HG02610 (cell line): ENCODE results near the gene DCAF4.
A peak's percentile ranks its signal among the peaks of the same experiment; 100 is the strongest.

Experiments used
- ATAC-seq: cut with Tn5 transposase; IDR thresholded peaks from one replicate; pipeline ENCODE4 v1.9.1; 2021; ENCODE audit warnings: mild to moderate bottlenecking, moderate library complexity; ENCODE audit not compliant: unreplicated experiment

Gene DCAF4

GRCh38 chr14:72894623-72895378 lies 31.5 kb upstream of the DCAF4 start:
- ATAC-seq = no peak

GRCh38 chr14:72898448-72898847 lies 27.8 kb upstream of the DCAF4 start:
- ATAC-seq = no peak

DNA sequence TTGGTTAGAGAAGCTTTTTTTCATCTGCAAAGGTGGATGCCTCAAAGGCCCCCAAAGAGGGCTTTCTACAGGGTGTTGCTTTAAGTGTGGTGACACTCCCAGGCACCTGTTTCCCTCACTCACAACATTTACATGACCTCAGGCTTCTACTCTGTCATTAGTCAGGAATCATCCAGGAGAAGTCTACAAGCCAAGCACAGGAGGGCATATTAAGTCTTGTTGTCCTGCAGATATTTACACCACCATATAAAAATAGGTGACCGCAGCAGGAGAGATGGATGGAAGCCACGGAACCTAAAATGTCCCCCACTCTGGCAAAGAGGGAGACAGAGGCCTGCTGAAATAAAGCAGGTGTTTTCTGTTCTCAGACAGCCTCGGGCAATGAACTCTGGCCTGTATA lies 24.9 kb upstream of the DCAF4 start:
- ATAC-seq = no peak

DNA sequence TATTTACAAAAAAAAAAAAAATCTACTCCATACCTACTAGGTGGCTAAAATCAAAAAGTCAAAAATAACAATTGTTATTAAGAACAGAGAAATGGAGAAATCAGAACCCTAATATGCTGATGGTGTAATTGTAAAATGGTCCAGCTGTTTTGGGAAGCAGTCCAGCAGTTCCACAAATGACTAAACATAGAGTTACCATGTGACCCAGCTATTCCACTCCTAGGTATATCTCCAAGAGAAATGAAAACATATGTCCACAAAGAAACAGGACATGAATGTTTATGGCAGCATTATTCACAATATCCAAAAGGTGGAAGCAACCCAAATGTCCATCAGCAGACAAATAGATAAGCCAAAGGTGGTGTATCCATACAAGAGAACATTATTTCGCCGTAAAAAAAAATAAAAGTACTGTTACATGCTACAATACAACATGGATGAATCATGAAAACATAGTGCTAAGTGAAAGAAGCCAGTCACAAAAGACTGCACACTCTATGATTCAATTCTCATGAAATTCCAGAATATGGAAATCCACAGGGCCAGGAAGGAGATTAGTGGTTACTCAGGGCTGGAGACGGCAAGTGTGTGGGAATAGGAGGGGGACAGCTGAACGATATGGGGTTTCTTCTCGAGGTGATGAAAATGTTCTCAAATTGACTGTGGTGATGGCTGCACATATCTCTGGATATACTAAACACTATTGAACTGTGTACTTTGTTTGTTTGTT lies 23.3 kb upstream of the DCAF4 start:
- ATAC-seq = no peak

DNA sequence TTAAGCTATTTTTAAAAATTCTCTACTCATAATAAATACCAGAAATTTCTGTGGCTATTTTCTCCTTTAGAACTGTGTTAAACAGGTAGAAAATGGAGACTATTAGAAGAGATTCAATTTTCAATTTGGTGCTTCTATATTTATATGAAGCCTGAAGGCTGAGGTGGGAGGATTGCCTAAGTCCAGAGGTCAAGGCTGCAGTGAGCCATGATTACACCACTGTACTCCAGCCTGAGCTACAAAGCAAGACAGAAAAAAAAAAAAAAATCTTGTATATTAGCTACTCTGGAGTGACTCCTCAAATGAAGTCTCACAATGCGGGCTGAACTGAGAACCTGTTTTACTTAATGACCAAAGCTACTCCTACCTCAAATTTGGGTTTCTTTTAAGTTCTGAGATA lies 22.5 kb upstream of the DCAF4 start:
- ATAC-seq = no peak

GRCh38 chr14:72904218-72904617 lies 22.0 kb upstream of the DCAF4 start:
- ATAC-seq = no peak

DNA sequence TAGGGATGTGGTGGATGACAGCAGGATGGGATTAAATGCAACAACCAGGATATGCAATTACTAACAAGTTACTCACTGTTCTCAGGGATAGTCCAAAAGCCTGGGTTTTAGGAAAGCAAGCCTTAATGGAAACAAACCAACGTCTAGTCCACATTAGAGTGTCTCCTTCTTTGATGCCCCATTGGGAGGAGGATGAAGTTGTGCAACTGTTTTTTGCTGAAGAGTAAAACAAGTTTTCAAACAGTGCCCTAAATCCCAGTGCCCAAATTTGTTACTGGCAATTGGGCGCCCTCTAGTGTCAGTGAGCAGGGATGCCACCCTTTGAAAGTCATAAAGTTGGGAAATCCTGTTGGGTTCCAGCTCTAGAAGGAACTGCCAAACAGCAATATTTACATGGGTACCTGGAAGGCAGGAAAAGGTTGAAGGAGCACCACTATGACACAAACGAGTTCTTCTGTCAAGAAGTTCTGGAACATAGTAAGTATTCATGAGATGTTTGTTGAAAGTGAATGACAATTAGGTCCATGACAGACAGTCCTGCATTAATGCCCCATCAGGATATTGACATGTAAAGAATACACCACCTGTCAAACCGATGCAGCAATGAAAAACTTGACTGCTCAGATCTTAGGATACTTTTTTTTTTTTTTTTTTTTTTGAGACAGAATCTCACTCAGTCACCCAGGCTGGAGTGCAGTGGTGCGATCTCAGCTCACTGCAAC lies 21.3 kb upstream of the DCAF4 start:
- ATAC-seq = no peak

DNA sequence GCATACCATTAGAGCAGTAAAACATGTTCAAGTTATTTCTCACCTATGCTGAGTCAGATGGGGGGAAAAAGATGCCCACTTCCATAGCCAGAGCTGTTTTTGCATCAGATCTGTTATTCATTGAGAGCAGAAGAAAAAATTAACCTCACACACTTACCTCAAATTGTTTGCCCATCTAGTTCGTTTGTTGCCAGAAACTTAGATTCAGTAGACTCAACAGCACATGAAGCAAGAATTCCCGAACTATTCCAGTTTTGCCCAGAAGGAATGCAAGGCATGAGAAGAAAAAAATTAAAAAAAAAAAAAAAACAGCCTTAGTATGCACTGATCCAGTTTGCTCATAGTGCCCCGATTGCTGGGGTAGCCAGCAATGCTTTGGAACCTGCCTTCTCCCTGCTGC lies 19.9 kb upstream of the DCAF4 start:
- no peak for ATAC-seq

- ATAC-seq = no peak
Observed at GRCh38 chr14:72906879-72907278, 19.4 kb upstream of the DCAF4 start.

DNA sequence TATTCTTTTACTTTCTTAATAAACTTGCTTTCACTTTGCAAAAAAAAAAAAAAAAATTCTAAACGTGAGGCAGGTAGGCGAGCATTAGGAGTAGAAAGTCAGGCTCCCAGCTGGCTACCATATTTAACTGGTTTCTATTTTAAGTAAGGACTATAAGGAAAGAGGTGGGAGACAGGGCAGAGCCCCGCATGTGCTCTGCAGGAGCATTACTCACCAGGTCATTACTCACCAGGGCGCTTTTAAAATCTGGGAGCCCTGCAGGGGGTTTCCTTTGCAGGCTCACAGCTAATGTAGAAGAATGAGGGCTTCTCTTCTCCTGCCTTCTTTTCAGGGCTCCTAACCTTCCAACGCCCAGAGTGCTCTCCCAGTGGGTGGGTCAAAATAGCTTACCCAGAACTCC lies 18.4 kb upstream of the DCAF4 start:
- ATAC-seq = no peak

DNA sequence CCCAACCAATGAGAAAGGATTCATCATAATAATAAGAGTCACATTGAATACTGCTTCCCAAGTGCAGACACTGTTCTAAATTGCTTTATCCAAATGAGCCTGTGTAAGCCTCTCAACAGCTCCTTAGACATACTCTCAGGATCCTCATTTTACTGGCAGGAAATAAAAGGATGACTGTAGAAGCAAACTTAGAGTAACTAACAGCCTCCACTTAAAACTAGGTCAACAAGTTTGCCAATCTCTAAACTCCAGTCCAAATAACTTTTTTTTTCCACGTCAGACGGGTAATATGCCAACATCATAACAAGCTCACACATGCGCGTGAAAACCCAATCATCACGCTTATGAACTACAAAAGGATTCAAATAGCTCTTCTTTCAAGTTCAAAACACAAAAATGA lies 17.1 kb upstream of the DCAF4 start:
- no peak for ATAC-seq

DNA sequence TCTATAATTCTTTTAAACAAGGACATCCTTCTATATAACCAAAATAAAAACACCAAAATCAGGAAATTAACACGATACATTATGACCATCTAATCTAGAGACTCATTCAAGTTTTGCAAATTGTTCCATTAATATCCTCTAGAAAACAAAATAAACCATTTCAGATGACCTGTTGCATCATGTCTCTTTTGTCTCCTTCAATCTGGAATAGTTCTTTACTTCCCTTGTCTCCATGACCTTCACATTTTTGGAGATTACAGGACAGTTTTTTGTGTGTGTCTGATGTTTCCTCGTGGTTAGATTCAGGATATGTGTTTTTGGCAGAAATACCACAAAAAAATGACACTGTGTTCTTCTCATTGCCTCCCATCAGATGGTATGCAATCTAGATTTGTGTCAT lies 12.5 kb upstream of the DCAF4 start:
- ATAC-seq = no peak

DNA sequence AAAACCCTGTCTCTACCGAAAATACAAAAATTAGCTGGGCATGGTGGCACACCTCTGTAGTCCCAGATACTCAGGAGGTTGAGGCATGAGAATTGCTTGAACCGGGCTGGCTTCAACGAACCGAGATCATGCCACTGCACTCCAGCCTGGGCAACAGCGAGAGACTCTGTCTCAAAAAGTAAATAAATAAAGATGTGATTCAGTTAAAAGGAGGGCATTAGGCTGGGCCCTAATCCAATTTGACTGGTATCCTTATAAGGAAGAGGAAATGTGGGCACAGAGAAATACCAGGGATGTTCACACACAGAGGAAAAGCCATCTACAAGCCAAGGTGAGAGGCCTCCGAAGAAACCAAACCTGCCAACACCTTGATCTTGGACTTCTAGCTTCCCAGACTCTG lies 10.1 kb upstream of the DCAF4 start:
- ATAC-seq = no peak

- no peak for ATAC-seq
Observed at GRCh38 chr14:72917094-72917802, 9.0 kb upstream of the DCAF4 start.

DNA sequence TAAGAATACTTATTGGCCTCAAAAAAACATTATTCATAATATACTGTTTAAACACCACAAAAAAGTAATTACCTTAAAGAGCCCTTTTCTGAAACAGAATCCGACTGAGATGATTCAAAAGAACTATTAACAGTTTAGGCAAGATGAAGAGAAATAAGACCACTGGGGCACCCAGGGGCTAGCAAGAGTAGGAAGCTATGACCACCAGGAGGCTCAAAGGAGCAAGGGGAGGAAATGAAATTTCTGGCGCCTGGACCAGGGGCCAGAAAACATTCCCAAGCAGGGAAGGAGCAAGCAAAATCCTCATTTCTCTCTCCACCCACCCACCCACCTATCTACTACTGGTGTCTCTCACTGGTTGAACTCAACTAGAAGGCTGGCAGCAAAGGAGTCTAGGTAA lies 6.3 kb upstream of the DCAF4 start:
- no peak for ATAC-seq

- no peak for ATAC-seq
Observed at GRCh38 chr14:72921396-72921795, 4.9 kb upstream of the DCAF4 start.

- ATAC-seq = no peak
Observed at GRCh38 chr14:72924337-72924736, 1.9 kb upstream of the DCAF4 start.

GRCh38 chr14:72925171-72925759 lies 999 bp upstream of the DCAF4 start:
- ATAC-seq = no peak

DNA sequence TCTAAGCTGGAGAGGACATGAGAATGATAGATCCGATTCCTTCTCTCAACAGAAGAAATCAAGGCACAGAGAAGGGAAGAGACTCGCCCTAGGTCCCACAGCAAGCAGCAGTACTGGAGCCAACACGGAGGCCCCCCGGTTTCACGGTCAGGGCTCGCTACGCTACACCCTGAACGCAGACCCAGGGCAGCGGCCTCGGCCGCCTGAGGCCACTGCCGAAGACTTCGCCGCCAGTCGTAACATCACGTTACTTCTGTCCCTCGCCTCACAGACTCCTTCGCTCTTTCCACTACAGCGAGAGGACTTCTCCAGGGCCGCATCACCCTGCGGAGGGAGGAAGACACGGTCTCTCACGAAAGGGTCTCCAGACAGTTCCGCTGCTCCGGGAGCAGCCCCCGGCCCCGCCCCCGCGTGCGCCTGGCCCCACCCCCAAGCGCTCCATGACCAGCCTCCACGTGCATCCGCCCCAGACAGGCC lies 411 bp upstream of the DCAF4 start:
- peak; percentile 18 for ATAC-seq

DNA sequence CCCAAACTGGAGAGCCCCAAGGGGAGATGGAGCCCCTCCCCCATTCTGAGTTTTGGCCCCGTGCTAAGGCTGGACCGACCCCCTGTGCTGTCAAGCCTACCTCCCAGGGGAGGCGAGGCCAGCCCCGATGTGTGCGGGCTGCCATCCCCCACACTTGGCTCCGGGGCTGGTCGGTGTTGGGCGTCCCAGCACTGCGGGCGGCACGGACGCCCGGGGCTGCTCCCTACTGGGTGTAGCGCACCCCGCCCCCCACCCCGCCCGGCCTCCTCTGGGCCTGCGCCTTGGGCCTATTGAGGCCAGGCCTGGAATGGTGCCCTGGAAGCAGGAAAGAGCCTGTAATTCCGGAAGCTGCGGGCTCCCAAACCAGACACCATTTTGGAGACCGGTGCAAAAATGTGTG lies 2.6 kb downstream of the DCAF4 start:
- ATAC-seq = no peak
